ENCODE measurements around the gene TAAR1.
"Not testable (repeated sequence)": the region's sequence is repeated elsewhere in the genome, so short reads cannot be mapped to it uniquely, and the experiment has no call there.

TAAR1 gene

GRCh38 chr6:132663661-132664060 is 4.7 kb upstream of the TAAR1 start:
- DNase-seq (ENCODE audit: extremely low read depth in 1 of 2, low read depth in 1 of 2): no peak

GRCh38 chr6:132661906-132662305 is 2.9 kb upstream of the TAAR1 start:
- DNase-seq (ENCODE audit: extremely low read depth in 1 of 2, low read depth in 1 of 2): no peak

- no peak for DNase-seq (ENCODE audit: extremely low read depth in 1 of 2, low read depth in 1 of 2)
Observed at GRCh38 chr6:132651062-132651461, 7.9 kb downstream of the TAAR1 start.

GRCh38 chr6:132650429-132650828 is 8.6 kb downstream of the TAAR1 start:
- no peak for DNase-seq (ENCODE audit: extremely low read depth in 1 of 2, low read depth in 1 of 2)

- no peak for DNase-seq (ENCODE audit: extremely low read depth in 1 of 2, low read depth in 1 of 2)
Observed at GRCh38 chr6:132648828-132649227, 10.2 kb downstream of the TAAR1 start.

- DNase-seq (ENCODE audit: extremely low read depth in 1 of 2, low read depth in 1 of 2): no peak
Observed at GRCh38 chr6:132648356-132648755, 10.6 kb downstream of the TAAR1 start.

- no peak for DNase-seq (ENCODE audit: extremely low read depth in 1 of 2, low read depth in 1 of 2)
Observed at GRCh38 chr6:132643547-132643946, 15.4 kb downstream of the TAAR1 start.

- not testable (repeated sequence) for DNase-seq (ENCODE audit: extremely low read depth in 1 of 2, low read depth in 1 of 2)
Observed at GRCh38 chr6:132637135-132637534, 21.8 kb downstream of the TAAR1 start.

GRCh38 chr6:132635906-132636305 is 23.1 kb downstream of the TAAR1 start:
- not testable (repeated sequence) for DNase-seq (ENCODE audit: extremely low read depth in 1 of 2, low read depth in 1 of 2)

GRCh38 chr6:132635288-132635687 is 23.7 kb downstream of the TAAR1 start:
- DNase-seq (ENCODE audit: extremely low read depth in 1 of 2, low read depth in 1 of 2): not testable (repeated sequence)

- DNase-seq (ENCODE audit: extremely low read depth in 1 of 2, low read depth in 1 of 2): no peak
Observed at GRCh38 chr6:132634796-132635195, 24.2 kb downstream of the TAAR1 start.

- DNase-seq (ENCODE audit: extremely low read depth in 1 of 2, low read depth in 1 of 2): no peak
Observed at GRCh38 chr6:132633362-132633761, 25.6 kb downstream of the TAAR1 start.

- no peak for DNase-seq (ENCODE audit: extremely low read depth in 1 of 2, low read depth in 1 of 2)
Observed at GRCh38 chr6:132624175-132624574, 34.8 kb downstream of the TAAR1 start, which contains the start of gene TAAR2. TAAR2 (minus strand) TSS chr6:132624275; CDS start chr6:132624275, 0 bp downstream.

- no peak for DNase-seq (ENCODE audit: extremely low read depth in 1 of 2, low read depth in 1 of 2)
Observed at GRCh38 chr6:132623106-132623845, 35.7 kb downstream of the TAAR1 start.

GRCh38 chr6:132616677-132617076 is 42.3 kb downstream of the TAAR1 start:
- DNase-seq (ENCODE audit: extremely low read depth in 1 of 2, low read depth in 1 of 2): no peak

- DNase-seq (ENCODE audit: extremely low read depth in 1 of 2, low read depth in 1 of 2): no peak
Observed at GRCh38 chr6:132614554-132614953, 44.4 kb downstream of the TAAR1 start.

- DNase-seq (ENCODE audit: extremely low read depth in 1 of 2, low read depth in 1 of 2): no peak
Observed at GRCh38 chr6:132612449-132613108, 46.4 kb downstream of the TAAR1 start.

GRCh38 chr6:132611616-132612015 is 47.4 kb downstream of the TAAR1 start:
- DNase-seq (ENCODE audit: extremely low read depth in 1 of 2, low read depth in 1 of 2): no peak

GRCh38 chr6:132607544-132608233 is 51.3 kb downstream of the TAAR1 start:
- DNase-seq (ENCODE audit: extremely low read depth in 1 of 2, low read depth in 1 of 2): no peak

GRCh38 chr6:132604635-132605152 is 54.3 kb downstream of the TAAR1 start:
- no peak for DNase-seq (ENCODE audit: extremely low read depth in 1 of 2, low read depth in 1 of 2)

GRCh38 chr6:132600900-132601299 is 58.1 kb downstream of the TAAR1 start:
- DNase-seq (ENCODE audit: extremely low read depth in 1 of 2, low read depth in 1 of 2): not testable (repeated sequence)
